Breast epithelium (tissue), 3 donors: Measurements from ENCODE around the gene RHOB.

Experiments
- POLR2A ChIP-seq: fragments of 450-650 bp; IDR thresholded peaks from one replicate; pipeline ENCODE4 v1.6.1; 2016; ENCODE audit warnings: antibody characterized with exemption, mild to moderate bottlenecking, moderate library complexity
- POLR2AphosphoS5 ChIP-seq, 3 donors: sonication (generic); formaldehyde crosslinking; IDR thresholded peaks; one replicate each; pipeline ENCODE4 v1.6.1; 2017; ENCODE audit warnings: antibody characterized with exemption in 3 of 3
- TF ChIP-seq, protein P1 (sequence below), 3 donors: fragments of 450-650 bp; IDR thresholded peaks; one replicate each; pipeline ENCODE4 v1.5.1; 2016 to 2017; ENCODE audit warnings: antibody characterized with exemption in 3 of 3, mild to moderate bottlenecking in 3 of 3, moderate library complexity in 3 of 3

- TF ChIP-seq POLR2A (no peak), POLR2AphosphoS5 (IDR thresholded peaks at IDR 0.05) (no peak)
- TF ChIP-seq, protein P1, sequence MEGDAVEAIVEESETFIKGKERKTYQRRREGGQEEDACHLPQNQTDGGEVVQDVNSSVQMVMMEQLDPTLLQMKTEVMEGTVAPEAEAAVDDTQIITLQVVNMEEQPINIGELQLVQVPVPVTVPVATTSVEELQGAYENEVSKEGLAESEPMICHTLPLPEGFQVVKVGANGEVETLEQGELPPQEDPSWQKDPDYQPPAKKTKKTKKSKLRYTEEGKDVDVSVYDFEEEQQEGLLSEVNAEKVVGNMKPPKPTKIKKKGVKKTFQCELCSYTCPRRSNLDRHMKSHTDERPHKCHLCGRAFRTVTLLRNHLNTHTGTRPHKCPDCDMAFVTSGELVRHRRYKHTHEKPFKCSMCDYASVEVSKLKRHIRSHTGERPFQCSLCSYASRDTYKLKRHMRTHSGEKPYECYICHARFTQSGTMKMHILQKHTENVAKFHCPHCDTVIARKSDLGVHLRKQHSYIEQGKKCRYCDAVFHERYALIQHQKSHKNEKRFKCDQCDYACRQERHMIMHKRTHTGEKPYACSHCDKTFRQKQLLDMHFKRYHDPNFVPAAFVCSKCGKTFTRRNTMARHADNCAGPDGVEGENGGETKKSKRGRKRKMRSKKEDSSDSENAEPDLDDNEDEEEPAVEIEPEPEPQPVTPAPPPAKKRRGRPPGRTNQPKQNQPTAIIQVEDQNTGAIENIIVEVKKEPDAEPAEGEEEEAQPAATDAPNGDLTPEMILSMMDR (IDR thresholded peaks at IDR 0.05): no peak
Observed at GRCh38 chr2:20416723-20417122, 30.2 kb upstream of the RHOB start.
